OCI-LY7 (cell line): ENCODE results near the gene SMIM11.
"Not testable (repeated sequence)": the region's sequence is repeated elsewhere in the genome, so short reads cannot be mapped to it uniquely, and the experiment has no call there.

ENCODE experiments used
- CTCF ChIP-seq: fragments of 200-600 bp; sonication (generic); conservative IDR thresholded peaks from 2 replicates; pipeline ENCODE4 v1.5.1; 2014; ENCODE audit warnings: mild to moderate bottlenecking, antibody characterized with exemption, low read length, moderate library complexity, mixed read lengths
- EZH2phosphoT487 ChIP-seq: fragments of 200-600 bp; sonication (generic); IDR thresholded peaks from 2 replicates; pipeline ENCODE4 v1.6.1; 2018; ENCODE audit warnings: low read depth, borderline replicate concordance, mild to moderate bottlenecking, mixed run types, antibody characterized with exemption, low read length, moderate library complexity, mixed read lengths

- not testable (repeated sequence) for TF ChIP-seq CTCF, EZH2phosphoT487
Measured at GRCh38 chr21:34406102-34406501, 30.8 kb downstream of the SMIM11 start.
